HG03066 (cell line): ENCODE measurements around the gene KIF6.
A peak's percentile ranks its signal among the peaks of the same experiment; 100 is the strongest.

Source experiments
- ATAC-seq: cut with Tn5 transposase; IDR thresholded peaks from one replicate; pipeline ENCODE4 v1.9.1; 2021; ENCODE audit warnings: low read depth; ENCODE audit not compliant: unreplicated experiment

KIF6 gene

DNA sequence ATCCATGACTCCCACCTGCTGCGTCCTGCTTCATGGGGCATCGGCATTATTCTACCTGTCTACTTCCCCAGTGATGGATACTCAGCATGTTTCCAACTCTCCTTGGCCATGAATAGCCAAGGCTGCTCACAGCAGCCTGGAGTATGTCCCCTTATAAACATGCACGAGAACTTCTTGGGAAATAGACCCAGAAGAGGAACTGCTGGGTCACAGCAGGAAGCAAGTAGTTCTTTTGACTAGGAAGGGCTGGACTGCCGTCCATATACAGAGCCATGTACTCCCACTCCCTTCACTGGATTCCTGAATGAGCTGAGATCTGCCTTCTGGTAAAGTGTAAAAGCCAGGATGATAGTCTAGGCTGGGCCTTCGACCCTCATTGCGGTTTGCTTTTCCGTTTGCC, 296.4 kb downstream of the KIF6 start:
- ATAC-seq = no peak

DNA sequence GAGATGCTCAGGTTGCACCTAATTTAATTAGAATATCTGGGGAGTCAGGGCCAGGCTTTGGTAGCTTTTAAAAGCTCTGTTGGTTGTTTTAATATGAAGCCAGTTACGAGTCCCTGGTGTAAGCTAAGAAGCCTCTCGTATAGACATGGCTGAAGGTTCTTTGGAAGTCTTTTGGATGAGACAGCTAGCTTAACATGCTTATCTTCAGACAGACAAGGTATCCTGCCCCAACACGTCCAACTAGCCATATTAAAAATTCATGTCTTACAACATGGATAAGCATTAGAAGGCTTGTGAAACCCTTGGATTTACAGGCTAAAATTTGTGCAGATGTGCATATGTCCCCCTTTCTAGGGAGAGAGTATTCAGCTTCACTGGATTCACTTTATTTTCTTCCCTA, 297.1 kb downstream of the KIF6 start:
- ATAC-seq = no peak

DNA sequence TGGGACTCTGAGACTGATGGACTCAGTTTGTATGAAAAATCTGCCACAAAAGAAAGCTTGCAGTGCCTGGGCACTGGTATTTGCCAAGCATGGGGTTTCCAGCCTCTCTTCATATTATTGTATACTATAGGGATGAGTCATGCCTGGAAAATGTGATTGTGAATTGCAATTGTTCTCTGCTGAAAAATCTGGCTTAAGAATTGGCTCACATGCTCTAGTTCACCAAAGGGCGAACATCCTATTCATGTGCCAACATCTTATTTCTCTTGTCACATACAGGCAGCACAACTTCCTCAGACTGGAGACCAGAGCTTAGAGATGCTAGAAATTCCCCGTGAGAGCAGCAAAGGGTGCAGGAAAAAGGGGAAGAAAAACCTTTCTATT, 299.1 kb downstream of the KIF6 start:
- no peak for ATAC-seq

DNA sequence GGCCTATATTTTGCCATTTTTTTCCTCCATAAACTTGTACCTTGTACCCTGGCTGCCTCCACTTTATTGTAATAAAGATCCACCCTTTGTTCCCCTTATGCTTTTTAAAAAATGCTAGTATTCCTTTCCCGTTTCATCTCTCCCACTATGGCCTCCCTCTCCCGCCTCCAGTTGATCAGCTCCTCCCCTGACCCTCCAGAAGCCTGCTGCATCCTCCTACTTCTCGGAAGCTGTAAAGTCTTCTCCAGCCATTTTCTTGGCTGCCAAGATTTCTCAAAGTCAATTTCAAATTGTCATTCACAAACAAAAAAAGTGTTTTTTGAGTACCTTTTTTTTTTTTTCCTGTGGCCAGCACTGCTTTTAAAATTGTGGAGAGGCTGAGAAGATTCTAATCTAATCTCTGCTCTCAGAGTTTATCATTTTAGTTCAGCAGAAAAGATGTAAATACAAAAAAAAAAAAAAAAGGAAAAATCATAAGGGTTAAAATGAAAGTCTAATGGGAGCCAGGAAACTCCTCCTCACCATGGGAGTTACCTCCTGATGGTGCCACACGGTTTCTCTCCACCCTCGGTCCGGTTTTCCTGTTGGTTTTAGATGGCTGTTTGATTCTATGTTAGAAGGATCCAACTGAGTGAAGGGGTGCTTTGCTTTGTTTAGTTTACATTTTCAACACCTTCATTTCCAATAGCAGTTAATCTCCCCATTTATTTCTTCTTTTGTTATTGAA, 299.7 kb downstream of the KIF6 start:
- no peak for ATAC-seq

- no peak for ATAC-seq
Observed at GRCh38 chr6:39424831-39425230, 300.4 kb downstream of the KIF6 start.

DNA sequence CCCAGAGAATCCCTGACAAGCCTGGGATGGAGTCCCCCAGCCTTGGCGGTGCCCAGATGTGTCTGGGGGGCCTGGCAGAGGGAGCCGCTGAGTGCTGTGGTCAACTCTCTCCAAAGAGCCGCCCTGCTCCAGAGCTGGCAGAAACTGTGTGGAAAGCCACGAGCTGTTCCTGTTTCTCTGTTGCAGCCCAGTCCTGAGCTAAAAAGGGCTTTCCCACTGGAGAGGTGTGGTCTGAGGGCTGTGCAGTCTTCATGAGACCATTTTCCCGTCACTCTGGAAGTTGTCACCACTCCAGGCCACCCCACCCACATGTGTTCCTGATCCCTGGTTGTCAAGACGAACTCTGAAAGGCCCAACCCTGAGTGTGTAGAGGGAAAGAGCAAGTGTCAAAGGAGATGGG, 303.0 kb downstream of the KIF6 start:
- no peak for ATAC-seq

DNA sequence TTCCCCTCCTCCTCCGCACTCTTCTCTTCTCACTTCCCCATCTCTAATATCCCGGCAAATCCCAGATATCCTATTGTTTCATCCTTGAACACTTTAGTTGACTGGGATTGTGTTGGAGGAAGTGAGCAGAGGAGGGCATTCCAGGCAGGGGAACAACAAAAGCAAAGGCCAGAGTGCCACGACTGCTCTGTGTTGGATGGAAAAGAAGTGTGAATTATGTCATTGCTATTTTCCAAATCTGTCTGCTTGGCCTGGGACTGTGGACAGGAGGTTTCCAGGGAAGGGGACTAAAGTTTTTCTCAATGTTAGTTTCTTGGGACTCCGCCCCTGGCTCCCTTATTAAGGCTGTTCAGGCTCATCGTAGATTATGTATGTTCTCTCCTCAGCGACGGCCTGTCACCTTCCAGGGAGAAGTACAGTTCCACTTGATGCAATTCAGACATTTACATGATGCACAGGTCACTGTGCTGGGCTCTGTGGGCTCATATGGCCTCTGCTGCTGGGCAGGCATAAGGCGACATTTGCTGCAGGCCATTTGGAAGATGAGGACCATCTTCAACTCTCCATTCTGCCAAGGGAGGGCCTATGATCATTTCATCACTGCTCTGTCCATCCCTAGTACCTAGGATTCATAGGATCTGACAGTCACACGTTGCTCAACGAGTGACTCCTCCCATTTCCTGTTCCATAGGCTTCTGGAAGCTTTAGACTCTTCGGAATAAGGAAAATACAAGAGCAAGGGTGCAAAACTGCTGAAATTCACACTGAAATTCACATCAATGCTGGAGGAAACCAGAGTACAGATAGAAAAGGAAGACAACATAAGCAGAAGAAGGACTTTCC, 303.6 kb downstream of the KIF6 start:
- no peak for ATAC-seq

DNA sequence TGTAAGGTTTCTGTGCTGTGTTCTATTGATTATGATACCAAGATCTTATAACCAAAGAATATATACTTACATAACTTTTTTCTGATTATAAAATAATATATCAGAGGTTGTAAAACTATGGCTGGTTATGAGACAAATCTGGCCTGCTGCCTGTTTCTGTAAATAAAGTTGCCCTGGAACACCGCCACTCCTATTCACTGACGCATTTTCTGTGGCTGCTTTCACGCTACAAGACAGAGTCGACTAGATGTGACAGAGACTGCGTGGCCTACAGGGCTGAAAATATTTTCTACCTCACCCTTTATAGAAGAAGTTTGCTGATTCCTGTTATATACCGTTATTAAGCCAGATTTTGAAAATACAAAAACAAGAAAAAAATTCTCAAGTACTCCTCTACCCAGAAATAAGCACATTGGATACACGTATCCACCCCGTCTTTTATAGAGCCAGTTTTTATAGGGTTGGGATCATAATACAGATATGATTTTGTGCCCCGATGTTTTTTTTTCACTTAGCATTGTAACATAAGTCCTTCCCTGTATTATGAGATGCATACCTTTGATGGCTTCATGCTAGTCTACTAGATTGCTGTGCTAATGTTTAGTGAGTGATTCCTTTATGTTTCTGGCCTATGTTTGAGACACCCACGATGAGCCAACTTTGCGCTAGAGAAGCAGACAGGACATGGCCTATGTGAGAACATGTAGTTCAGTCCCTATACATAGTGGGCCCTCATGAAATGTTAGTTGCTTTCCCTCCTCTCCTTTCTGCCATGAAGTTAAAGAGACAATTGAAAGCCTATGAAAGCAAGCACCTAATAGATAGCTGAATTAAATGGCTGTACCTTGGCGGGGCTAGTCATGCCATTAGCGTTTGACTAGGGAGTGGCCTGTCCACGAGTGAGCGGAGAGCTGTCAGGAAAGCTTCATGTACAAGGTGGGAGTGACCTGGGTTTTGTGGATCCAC, 304.6 kb downstream of the KIF6 start:
- ATAC-seq = no peak

- ATAC-seq = no peak
Observed at GRCh38 chr6:39419607-39420006, 305.6 kb downstream of the KIF6 start.

DNA sequence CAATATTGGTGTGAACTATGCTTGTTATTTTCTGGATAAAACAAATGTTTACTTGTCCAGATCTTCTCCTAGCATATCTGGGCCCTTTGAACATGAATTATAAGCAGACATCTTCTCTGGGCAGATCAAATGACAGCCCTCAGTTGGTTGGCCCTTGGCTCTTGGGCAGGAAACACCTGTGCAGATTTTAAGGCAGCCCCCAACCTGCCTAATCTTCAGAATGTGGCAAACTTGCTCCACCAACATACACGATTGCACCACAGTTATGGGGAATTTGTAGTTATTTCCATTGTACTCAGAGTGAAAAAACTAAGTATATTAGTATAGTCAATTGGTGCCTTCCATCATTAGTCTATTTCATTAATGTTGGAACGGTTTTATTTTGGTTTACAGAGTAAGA, 307.8 kb downstream of the KIF6 start:
- no peak for ATAC-seq

- no peak for ATAC-seq
Observed at GRCh38 chr6:39416728-39417127, 308.5 kb downstream of the KIF6 start.

GRCh38 chr6:39416026-39416425, 309.2 kb downstream of the KIF6 start:
- no peak for ATAC-seq

DNA sequence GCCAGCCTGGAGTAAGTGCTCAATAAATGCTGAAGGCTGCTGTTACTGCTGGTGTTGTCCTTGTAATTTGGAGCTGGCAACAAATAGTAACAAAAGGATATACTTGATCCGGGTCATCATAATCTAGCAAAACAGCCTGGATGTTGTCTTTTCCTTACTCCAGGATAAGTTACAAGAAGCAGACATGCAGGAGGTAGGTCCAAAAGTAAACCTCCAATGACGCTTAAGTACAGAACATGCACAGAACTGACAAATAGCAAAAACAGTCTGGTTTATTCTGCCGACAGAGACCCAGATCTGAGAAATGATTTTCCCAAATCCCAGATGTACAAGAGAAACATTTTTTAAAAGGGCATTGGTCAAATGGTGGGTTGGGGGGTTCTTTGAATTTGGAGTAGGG, 309.7 kb downstream of the KIF6 start:
- no peak for ATAC-seq

DNA sequence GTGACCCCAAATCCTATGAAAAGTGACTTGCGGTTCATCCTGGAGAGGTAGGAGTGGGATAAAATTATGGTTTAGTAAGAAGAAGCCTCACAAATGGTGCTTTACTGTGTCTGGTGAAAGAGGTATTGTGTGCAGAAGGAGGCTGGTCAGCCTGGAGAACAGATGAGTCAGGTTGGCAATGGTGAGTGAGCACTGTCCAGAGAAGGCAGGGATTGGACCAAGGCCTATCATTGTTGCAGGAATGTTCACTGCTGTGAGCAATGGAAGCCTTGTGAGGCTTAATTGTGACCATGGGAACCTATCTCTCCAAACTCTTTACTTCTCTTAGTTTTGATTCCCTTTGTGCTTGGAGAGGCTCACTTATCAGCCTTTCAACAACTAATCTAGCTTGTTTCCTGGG, 313.7 kb downstream of the KIF6 start:
- no peak for ATAC-seq

GRCh38 chr6:39411001-39411400, 314.2 kb downstream of the KIF6 start:
- ATAC-seq = no peak

DNA sequence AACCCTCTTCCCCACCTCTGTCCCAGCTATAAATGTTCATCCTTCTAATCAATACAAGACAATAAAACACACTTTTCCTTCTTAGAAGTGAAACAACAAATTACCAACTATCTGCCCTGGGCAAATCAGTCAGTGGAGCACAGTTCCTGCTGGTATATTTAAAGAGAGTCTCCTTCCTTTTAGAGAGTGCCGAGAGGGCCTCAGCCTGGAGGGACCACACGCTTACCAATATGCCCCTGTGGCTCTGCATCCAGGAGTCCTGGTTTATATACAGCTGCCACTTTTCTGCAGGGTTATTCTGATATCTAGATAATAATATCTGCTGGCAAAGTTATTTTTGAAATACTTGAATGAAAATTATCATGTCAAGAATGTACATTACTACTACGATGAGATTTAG, 315.3 kb downstream of the KIF6 start:
- ATAC-seq = no peak

DNA sequence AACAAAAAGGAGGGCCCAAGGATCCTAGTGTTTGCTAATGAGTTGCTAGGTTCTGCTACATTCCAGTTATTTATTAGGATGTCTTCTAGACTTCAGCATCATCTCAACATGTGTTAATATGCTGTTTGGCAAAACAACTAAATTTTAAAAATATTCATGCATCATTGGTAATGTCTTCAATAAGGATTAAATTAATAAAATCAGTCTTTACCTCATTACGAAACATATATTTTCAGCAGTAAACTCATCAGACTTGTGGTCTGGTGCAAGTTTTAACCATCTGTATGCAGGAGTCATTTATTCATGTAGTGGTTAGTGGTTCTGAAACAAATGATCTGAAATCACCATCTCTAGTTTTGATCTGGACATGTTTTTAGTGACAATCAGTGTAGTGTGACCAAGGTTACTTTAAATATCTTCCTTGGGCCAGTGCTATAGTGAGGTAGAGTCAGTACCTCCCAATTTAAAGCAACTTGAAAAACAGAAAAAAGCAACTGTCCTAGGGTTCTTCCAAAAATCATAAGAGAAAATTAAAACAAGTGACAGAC, 317.7 kb downstream of the KIF6 start:
- ATAC-seq = peak; percentile 82

- ATAC-seq = no peak
Observed at GRCh38 chr6:39404312-39404711, 320.9 kb downstream of the KIF6 start.

DNA sequence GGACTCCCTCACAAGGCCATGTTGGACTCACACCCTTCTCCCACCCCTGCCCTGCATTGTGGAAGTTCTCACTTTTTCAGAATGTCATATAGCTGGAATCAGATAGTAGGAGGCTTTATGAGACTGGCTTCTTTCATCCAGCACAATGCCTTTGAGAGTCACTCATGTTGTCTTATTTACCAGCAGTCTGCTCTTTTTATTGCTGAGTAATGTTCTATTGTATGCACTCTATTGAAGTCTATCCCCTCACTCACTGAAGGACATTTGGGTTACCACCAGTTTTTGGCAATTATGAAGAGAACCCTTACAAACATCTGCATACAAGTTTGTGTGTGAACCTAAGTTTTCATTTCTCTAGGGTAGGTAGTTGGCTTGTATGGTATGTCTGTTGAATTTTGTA, 321.9 kb downstream of the KIF6 start:
- no peak for ATAC-seq

GRCh38 chr6:39402239-39402751, 322.9 kb downstream of the KIF6 start:
- ATAC-seq = no peak
